ENCODE results near the gene NRP1. TPM values are rescaled to one million over a fixed set of nuclear protein-coding genes. Genes with fewer than 3 reads are reported as not detected.

NRP1 gene
- total and polyA plus RNA-seq, 4 donors, result 14.6 to 55.6 (median 37.8) TPM

GRCh38 chr10:33291053-33291592 is 43.3 kb downstream of the NRP1 start:
- Histone ChIP-seq H3K4me3 (ENCODE audit: low read depth in 1 of 3, low read length in 3 of 3) (no peak overlapping the region), H3K27ac (ENCODE audit: low read depth in 1 of 2, low read length in 2 of 2) (peak overlapping the region in 1 of 2 donors; percentile 24), H3K27me3 (ENCODE audit: control insufficient read depth in 4 of 4, insufficient read depth in 4 of 4, low read length in 3 of 4) (no peaks in the 10 kb centered on the region), H3K36me3 (ENCODE audit: control insufficient read depth in 4 of 4, insufficient read depth in 3 of 4, low read depth in 1 of 4, low read length in 3 of 4) (no peaks in the 10 kb centered on the region), H3K9ac (ENCODE audit: low read depth in 1 of 2, low read length in 2 of 2) (no peak overlapping the region), H3K9me3 (ENCODE audit: control insufficient read depth in 4 of 4, low read length in 3 of 4) (no peaks in the 10 kb centered on the region), H3K4me1 (ENCODE audit: control insufficient read depth in 4 of 4, insufficient read depth in 4 of 4, low read length in 3 of 4) (peaks cover 10 to 29% (median 23%) of the 10 kb centered on the region in 4 donors)
- WGBS, result 79% methylated on average over 5 of the region's 5 CpGs
- TF ChIP-seq FOXA2 (IDR thresholded peaks at IDR 0.05) (peak; percentile 76), JUND (IDR thresholded peaks at IDR 0.05) (peak; percentile 57 to 95), TAF1 (conservative IDR thresholded peaks at IDR 0.05) (no peak), ATF3 (IDR thresholded peaks at IDR 0.05) (peak; percentile 29), HNF4A (conservative IDR thresholded peaks at IDR 0.05) (peak in 1 of 2 donors; percentile 61)
- no peak for DNase-seq (ENCODE audit: low spot score)

- Histone ChIP-seq H3K9me3 (ENCODE audit: control insufficient read depth in 4 of 4, low read length in 3 of 4) (no peaks in the 10 kb centered on the region), H3K27me3 (ENCODE audit: control insufficient read depth in 4 of 4, insufficient read depth in 4 of 4, low read length in 3 of 4) (no peaks in the 10 kb centered on the region), H3K27ac (ENCODE audit: low read depth in 1 of 2, low read length in 2 of 2) (no peak overlapping the region), H3K4me1 (ENCODE audit: control insufficient read depth in 4 of 4, insufficient read depth in 4 of 4, low read length in 3 of 4) (peaks cover 10 to 34% (median 23%) of the 10 kb centered on the region in 4 donors), H3K4me3 (ENCODE audit: low read depth in 1 of 3, low read length in 3 of 3) (no peak overlapping the region), H3K9ac (ENCODE audit: low read depth in 1 of 2, low read length in 2 of 2) (no peak overlapping the region), H3K36me3 (ENCODE audit: control insufficient read depth in 4 of 4, insufficient read depth in 3 of 4, low read depth in 1 of 4, low read length in 3 of 4) (no peaks in the 10 kb centered on the region)
- DNase-seq (ENCODE audit: low spot score), result no peak
- TF ChIP-seq GABPA (IDR thresholded peaks at IDR 0.05 in 1 of 2, conservative IDR thresholded peaks at IDR 0.05 in 1 of 2) (no peak), RAD21 (IDR thresholded peaks at IDR 0.05) (no peak), HNF4G (IDR thresholded peaks at IDR 0.05) (no peak), SP1 (IDR thresholded peaks at IDR 0.05) (no peak), FOXA1 (IDR thresholded peaks at IDR 0.05) (no peak), TAF1 (conservative IDR thresholded peaks at IDR 0.05) (no peak), EGR1 (IDR thresholded peaks at IDR 0.05; ENCODE audit: low read depth in 2 of 2) (no peak), YY1 (IDR thresholded peaks at IDR 0.05) (no peak), MAX (IDR thresholded peaks at IDR 0.05) (no peak), JUND (IDR thresholded peaks at IDR 0.05) (no peak), HNF4A (conservative IDR thresholded peaks at IDR 0.05) (no peak), FOXA2 (IDR thresholded peaks at IDR 0.05) (no peak), ATF3 (IDR thresholded peaks at IDR 0.05) (no peak), NR2F2 (IDR thresholded peaks at IDR 0.05) (no peak), RXRA (IDR thresholded peaks at IDR 0.05) (no peak), REST (IDR thresholded peaks at IDR 0.05) (no peak), ZBTB33 (IDR thresholded peaks at IDR 0.05) (no peak), CTCF (IDR thresholded peaks at IDR 0.05; ENCODE audit: low read depth, low read length, missing input control) (no peak)
- WGBS, result 81% methylated on average over 13 of the region's 13 CpGs
Observed at GRCh38 chr10:33290321-33291052, 44.0 kb downstream of the NRP1 start.
